HG03108 (cell line): ENCODE measurements around the gene ENPEP.
"Not testable (repeated sequence)": the region's sequence is repeated elsewhere in the genome, so short reads cannot be mapped to it uniquely, and the experiment has no call there.

Source experiments
- ATAC-seq: cut with Tn5 transposase; IDR thresholded peaks from one replicate; pipeline ENCODE4 v1.9.1; 2021; ENCODE audit warnings: moderate library complexity; ENCODE audit not compliant: unreplicated experiment

ENPEP gene

GRCh38 chr4:110515676-110516075 lies 39.7 kb downstream of the ENPEP start:
- ATAC-seq: no peak

- peak; percentile 83 for ATAC-seq
These were observed 40.4 kb downstream of the ENPEP start for GRCh38 chr4:110516106-110516922.

- no peak for ATAC-seq
These were observed 43.0 kb downstream of the ENPEP start for GRCh38 chr4:110518889-110519490.

- no peak for ATAC-seq
These were observed 44.9 kb downstream of the ENPEP start for GRCh38 chr4:110520886-110521285.

- ATAC-seq: no peak
These were observed 50.6 kb downstream of the ENPEP start for GRCh38 chr4:110526589-110526988.

- no peak for ATAC-seq
These were observed 51.2 kb downstream of the ENPEP start for GRCh38 chr4:110527156-110527555.

- ATAC-seq: no peak
These were observed 57.1 kb downstream of the ENPEP start for GRCh38 chr4:110532901-110533589.

- no peak for ATAC-seq
These were observed 57.6 kb downstream of the ENPEP start for GRCh38 chr4:110533590-110533910.

- no peak for ATAC-seq
These were observed 58.0 kb downstream of the ENPEP start for GRCh38 chr4:110533940-110534339.

- no peak for ATAC-seq
These were observed 64.6 kb downstream of the ENPEP start for GRCh38 chr4:110540581-110540980.

- ATAC-seq: no peak
These were observed 65.1 kb downstream of the ENPEP start for GRCh38 chr4:110540982-110541451.

GRCh38 chr4:110543577-110543976 lies 67.6 kb downstream of the ENPEP start:
- ATAC-seq: no peak

GRCh38 chr4:110544594-110544993 lies 68.6 kb downstream of the ENPEP start:
- ATAC-seq: no peak

GRCh38 chr4:110550260-110550659 lies 74.3 kb downstream of the ENPEP start:
- ATAC-seq: no peak

- ATAC-seq: no peak
These were observed 77.2 kb downstream of the ENPEP start for GRCh38 chr4:110553197-110553596.

GRCh38 chr4:110567214-110567613 lies 91.3 kb downstream of the ENPEP start:
- ATAC-seq: no peak

GRCh38 chr4:110576696-110577095 lies 100.7 kb downstream of the ENPEP start:
- not testable (repeated sequence) for ATAC-seq

- ATAC-seq: no peak
These were observed 110.3 kb downstream of the ENPEP start for GRCh38 chr4:110586131-110586850.

- no peak for ATAC-seq
These were observed 111.8 kb downstream of the ENPEP start for GRCh38 chr4:110587666-110588285.

- ATAC-seq: no peak
These were observed 113.3 kb downstream of the ENPEP start for GRCh38 chr4:110589297-110589696.

GRCh38 chr4:110595583-110595982 lies 119.6 kb downstream of the ENPEP start:
- ATAC-seq: no peak
